ENCODE results near the gene CMTR2.

GRCh38 chr16:71242601-71243000 lies 46.6 kb downstream of the CMTR2 start:
- no peak for TF ChIP-seq STAT1 (IDR thresholded peaks at IDR 0.05; ENCODE audit: unreplicated experiment)
- no peak for TF ChIP-seq CTCF (conservative IDR thresholded peaks at IDR 0.05; ENCODE audit: low read depth in 2 of 2)
- TF ChIP-seq REST (IDR thresholded peaks at IDR 0.05; ENCODE audit: unreplicated experiment) = no peak
- no peak for TF ChIP-seq EZH2 (IDR thresholded peaks at IDR 0.05; ENCODE audit: low read depth, unreplicated experiment)
- TF ChIP-seq ZNF114 (CRISPR knock-in tag; IDR thresholded peaks at IDR 0.05) = no peak
- no peak for TF ChIP-seq POLR2AphosphoS5 (IDR thresholded peaks at IDR 0.05; ENCODE audit: low read depth)
- TF ChIP-seq EZH2phosphoT487 (IDR thresholded peaks at IDR 0.05; ENCODE audit: unreplicated experiment) = no peak
- TF ChIP-seq CREB1 (CRISPR knock-in tag; IDR thresholded peaks at IDR 0.05; ENCODE audit: low read depth) = no peak
- no peak for TF ChIP-seq JUNB (IDR thresholded peaks at IDR 0.05; ENCODE audit: unreplicated experiment)
- TF ChIP-seq ZNF462 (CRISPR knock-in tag; IDR thresholded peaks at IDR 0.05) = no peak
- TF ChIP-seq ETS1 (IDR thresholded peaks at IDR 0.05) = no peak
- no peak for TF ChIP-seq NANOG (IDR thresholded peaks at IDR 0.05; ENCODE audit: borderline replicate concordance)
